Measurements from ENCODE around the gene FAM131A. TPM values are rescaled to one million over a fixed set of nuclear protein-coding genes. Genes with fewer than 3 reads are reported as not detected.
A peak's percentile ranks its signal among the peaks of the same experiment; 100 is the strongest.

FAM131A gene
- polyA plus RNA-seq (2013, experiment 1 of 2) = 11.5 TPM
- polyA plus RNA-seq (2013, experiment 2 of 2) = 12.2 TPM

- Histone ChIP-seq H3K9ac (ENCODE audit: low read depth, low read length) (peak within 1 kb of the TSS; percentile 80), H3K27ac (ENCODE audit: low read depth, low read length) (peak within 1 kb of the TSS; percentile 97; the same call in 1 of the 2 replicates), H3K9me3 (ENCODE audit: insufficient read depth, low read depth, low read length) (no peaks in the 10 kb centered on the region), H3K4me1 (ENCODE audit: insufficient read depth, low read length) (peaks cover 16% of the 10 kb centered on the region; the same call in 1 of the 2 replicates), H3K4me3 (ENCODE audit: low read length) (peak within 1 kb of the TSS; percentile 83), H3K27me3 (ENCODE audit: insufficient read depth, low read length) (no peaks in the 10 kb centered on the region), H3K36me3 (ENCODE audit: insufficient read depth, low read length) (peaks cover 36% of the 10 kb centered on the region)
- WGBS = 90% methylated on average over 6 of the region's 6 CpGs
These were observed at the start of gene FAM131A for GRCh38 chr3:184337399-184337714. TSS of gene FAM131A (plus strand) at chr3:184337600. CDS start at chr3:184337631, 31 bp downstream.

DNA sequence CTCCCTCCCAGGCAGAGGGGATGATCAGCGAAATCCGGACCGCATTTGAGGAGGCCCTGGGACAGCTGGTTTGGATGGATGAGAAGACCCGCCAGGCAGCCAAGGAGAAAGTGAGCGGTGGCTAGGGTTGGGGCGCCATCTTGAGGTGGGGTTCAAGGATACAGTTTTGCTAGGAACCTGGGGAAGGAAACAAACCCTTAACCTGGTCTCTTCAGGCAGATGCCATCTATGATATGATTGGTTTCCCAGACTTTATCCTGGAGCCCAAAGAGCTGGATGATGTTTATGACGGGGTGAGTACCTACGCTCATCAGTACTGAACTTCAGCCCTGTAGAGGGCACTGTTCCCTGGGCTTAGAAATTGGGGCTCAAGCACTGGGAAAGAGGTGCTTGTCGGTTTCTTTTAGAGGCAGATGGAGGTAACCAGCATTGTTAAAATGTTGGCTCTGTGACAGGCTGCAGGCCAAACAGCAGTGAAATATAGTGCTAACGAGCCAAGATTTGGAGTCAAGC, 47.9 kb upstream of the FAM131A start:
- no peaks in the 10 kb centered on the region for H3K9me3 ChIP-seq (ENCODE audit: insufficient read depth, low read depth, low read length)
- H3K4me3 ChIP-seq (ENCODE audit: low read length) = no peak overlapping the region
- no peaks in the 10 kb centered on the region for H3K36me3 ChIP-seq (ENCODE audit: insufficient read depth, low read length)
- H3K9ac ChIP-seq (ENCODE audit: low read depth, low read length) = no peak overlapping the region
- WGBS = 31% methylated on average over 10 of the region's 10 CpGs
- H3K27me3 ChIP-seq (ENCODE audit: insufficient read depth, low read length) = no peaks in the 10 kb centered on the region
- H3K4me1 ChIP-seq (ENCODE audit: insufficient read depth, low read length) = no peaks in the 10 kb centered on the region
- no peak overlapping the region for H3K27ac ChIP-seq (ENCODE audit: low read depth, low read length)

DNA sequence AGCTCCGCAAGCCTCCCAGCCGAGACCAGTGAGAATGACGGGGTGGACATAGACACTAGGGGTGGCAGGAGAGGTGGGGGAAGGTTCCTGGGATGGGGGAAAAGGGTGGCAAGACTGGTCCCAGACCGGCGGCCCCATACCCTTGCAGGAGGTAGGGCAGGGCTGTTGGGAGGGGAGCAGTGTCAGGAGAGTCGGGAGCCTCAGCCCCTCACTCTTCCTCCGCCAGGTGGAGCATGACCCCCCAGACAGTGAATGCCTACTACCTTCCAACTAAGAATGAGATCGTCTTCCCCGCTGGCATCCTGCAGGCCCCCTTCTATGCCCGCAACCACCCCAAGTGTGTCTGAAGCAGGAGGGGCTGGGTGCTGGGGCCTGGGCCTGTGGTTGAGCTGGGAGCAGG, 47.1 kb upstream of the FAM131A start:
- H3K36me3 ChIP-seq (ENCODE audit: insufficient read depth, low read length) = no peaks in the 10 kb centered on the region
- 90% methylated on average over 10 of the region's 10 CpGs for WGBS
- no peak overlapping the region for H3K4me3 ChIP-seq (ENCODE audit: low read length)
- no peaks in the 10 kb centered on the region for H3K9me3 ChIP-seq (ENCODE audit: insufficient read depth, low read depth, low read length)
- H3K27me3 ChIP-seq (ENCODE audit: insufficient read depth, low read length) = no peaks in the 10 kb centered on the region
- H3K9ac ChIP-seq (ENCODE audit: low read depth, low read length) = no peak overlapping the region
- H3K27ac ChIP-seq (ENCODE audit: low read depth, low read length) = no peak overlapping the region
- H3K4me1 ChIP-seq (ENCODE audit: insufficient read depth, low read length) = no peaks in the 10 kb centered on the region

DNA sequence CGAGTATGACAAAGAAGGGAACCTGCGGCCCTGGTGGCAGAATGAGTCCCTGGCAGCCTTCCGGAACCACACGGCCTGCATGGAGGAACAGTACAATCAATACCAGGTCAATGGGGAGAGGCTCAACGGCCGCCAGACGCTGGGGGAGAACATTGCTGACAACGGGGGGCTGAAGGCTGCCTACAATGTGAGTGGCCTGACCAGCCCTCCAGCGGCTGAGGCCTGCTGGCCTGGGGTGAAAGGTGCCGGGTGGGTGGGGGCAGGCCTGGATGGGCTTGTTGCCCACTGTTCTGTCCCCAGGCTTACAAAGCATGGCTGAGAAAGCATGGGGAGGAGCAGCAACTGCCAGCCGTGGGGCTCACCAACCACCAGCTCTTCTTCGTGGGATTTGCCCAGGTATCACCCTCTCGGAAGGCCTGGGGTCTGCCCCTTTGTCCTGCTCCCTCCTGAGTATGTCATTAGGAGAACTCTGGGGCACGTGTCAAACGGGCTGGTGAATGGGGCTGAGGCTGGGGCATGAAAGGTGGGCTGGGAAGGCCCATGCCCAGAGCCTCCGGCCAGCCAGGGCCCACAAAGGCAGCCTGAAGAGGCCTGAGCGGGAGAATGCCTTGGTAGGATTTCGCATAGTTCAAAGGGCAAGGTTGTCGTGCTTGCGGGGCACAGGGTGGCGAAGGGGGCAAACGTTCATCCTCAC, 46.2 kb upstream of the FAM131A start:
- Histone ChIP-seq H3K9me3 (ENCODE audit: insufficient read depth, low read depth, low read length) (no peaks in the 10 kb centered on the region), H3K4me1 (ENCODE audit: insufficient read depth, low read length) (no peaks in the 10 kb centered on the region), H3K36me3 (ENCODE audit: insufficient read depth, low read length) (no peaks in the 10 kb centered on the region), H3K27me3 (ENCODE audit: insufficient read depth, low read length) (no peaks in the 10 kb centered on the region), H3K9ac (ENCODE audit: low read depth, low read length) (no peak overlapping the region), H3K4me3 (ENCODE audit: low read length) (no peak overlapping the region), H3K27ac (ENCODE audit: low read depth, low read length) (no peak overlapping the region)
- WGBS = 92% methylated on average over 22 of the region's 22 CpGs

- H3K27me3 ChIP-seq (ENCODE audit: insufficient read depth, low read length) = no peaks in the 10 kb centered on the region
- H3K36me3 ChIP-seq (ENCODE audit: insufficient read depth, low read length) = no peaks in the 10 kb centered on the region
- H3K9ac ChIP-seq (ENCODE audit: low read depth, low read length) = no peak overlapping the region
- no peak overlapping the region for H3K27ac ChIP-seq (ENCODE audit: low read depth, low read length)
- no peaks in the 10 kb centered on the region for H3K4me1 ChIP-seq (ENCODE audit: insufficient read depth, low read length)
- WGBS = 93% methylated on average over 21 of the region's 21 CpGs
- H3K9me3 ChIP-seq (ENCODE audit: insufficient read depth, low read depth, low read length) = no peaks in the 10 kb centered on the region
- H3K4me3 ChIP-seq (ENCODE audit: low read length) = no peak overlapping the region
These were observed 45.5 kb upstream of the FAM131A start for GRCh38 chr3:184291738-184292445.

GRCh38 chr3:184295771-184296170, 41.6 kb upstream of the FAM131A start:
- no peak overlapping the region for H3K4me3 ChIP-seq (ENCODE audit: low read length)
- no peaks in the 10 kb centered on the region for H3K9me3 ChIP-seq (ENCODE audit: insufficient read depth, low read depth, low read length)
- H3K4me1 ChIP-seq (ENCODE audit: insufficient read depth, low read length) = no peaks in the 10 kb centered on the region
- H3K27me3 ChIP-seq (ENCODE audit: insufficient read depth, low read length) = no peaks in the 10 kb centered on the region
- no peak overlapping the region for H3K9ac ChIP-seq (ENCODE audit: low read depth, low read length)
- 74% methylated on average over 3 of the region's 3 CpGs for WGBS
- H3K27ac ChIP-seq (ENCODE audit: low read depth, low read length) = no peak overlapping the region
- peaks cover 8% of the 10 kb centered on the region for H3K36me3 ChIP-seq (ENCODE audit: insufficient read depth, low read length)

DNA sequence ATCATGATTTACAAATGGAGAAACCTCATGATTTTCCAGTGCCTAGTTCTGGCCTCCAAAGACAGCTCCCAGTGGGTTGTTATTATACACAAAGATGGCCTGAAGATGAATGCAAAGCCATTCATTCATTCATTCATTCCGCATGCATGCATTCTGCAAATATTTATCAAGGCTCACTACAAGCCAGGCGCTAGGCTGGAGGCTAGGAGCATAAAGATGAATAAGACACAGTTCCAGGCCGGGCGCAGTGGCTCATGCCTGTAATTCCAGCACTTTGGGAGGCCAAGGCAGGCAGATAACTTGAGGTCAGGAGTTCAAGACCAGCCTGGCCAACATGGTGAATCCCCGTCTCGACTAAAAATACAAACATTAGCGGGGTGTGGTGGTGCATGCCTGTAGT, 40.8 kb upstream of the FAM131A start:
- H3K27me3 ChIP-seq (ENCODE audit: insufficient read depth, low read length) = no peaks in the 10 kb centered on the region
- 93% methylated on average over 6 of the region's 7 CpGs for WGBS
- H3K27ac ChIP-seq (ENCODE audit: low read depth, low read length) = no peak overlapping the region
- no peak overlapping the region for H3K9ac ChIP-seq (ENCODE audit: low read depth, low read length)
- H3K4me1 ChIP-seq (ENCODE audit: insufficient read depth, low read length) = no peaks in the 10 kb centered on the region
- H3K9me3 ChIP-seq (ENCODE audit: insufficient read depth, low read depth, low read length) = no peaks in the 10 kb centered on the region
- H3K36me3 ChIP-seq (ENCODE audit: insufficient read depth, low read length) = peaks cover 15% of the 10 kb centered on the region
- H3K4me3 ChIP-seq (ENCODE audit: low read length) = no peak overlapping the region

DNA sequence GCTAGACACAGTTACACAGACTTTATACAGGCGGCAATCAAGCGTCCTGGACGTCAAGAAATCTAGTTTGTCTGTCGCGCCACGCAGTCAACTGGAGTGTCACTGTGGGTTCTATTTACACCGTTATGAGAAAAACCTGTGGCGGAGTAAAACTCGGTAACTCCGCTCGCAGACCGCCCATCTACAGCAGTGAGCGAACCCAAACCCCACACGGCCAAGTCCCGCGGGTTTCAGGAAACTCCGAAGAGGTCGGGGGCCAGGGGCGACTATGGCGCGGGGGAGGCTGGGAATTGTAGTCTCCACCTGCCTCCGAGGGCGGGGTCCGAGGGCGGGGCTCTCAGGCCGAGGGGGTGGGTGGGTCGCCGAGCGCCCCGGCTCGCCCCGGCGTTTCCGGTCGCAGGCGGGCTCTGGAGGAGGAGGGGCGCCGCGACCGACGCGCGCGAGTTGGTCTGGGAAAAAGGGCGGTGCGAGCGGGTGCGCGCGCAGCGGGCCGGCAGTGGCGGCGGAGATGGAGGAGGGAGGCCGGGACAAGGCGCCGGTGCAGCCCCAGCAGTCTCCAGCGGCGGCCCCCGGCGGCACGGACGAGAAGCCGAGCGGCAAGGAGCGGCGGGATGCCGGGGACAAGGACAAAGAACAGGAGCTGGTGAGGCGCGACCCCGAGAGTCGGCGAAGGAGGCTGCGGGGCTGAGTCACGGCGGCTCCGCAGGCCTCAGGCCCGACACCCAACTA, 38.5 kb upstream of the FAM131A start, which contains the start of gene PSMD2:
Gene PSMD2 (plus strand): TSS at position 483 of the 729 bp plus-strand sequence. CDS start 26 bp downstream, at position 509.
- WGBS = under 1% methylated on average over 78 of the region's 78 CpGs
- H3K9ac ChIP-seq (ENCODE audit: low read depth, low read length) = peak within 1 kb of the TSS; percentile 83
- no peaks in the 10 kb centered on the region for H3K4me1 ChIP-seq (ENCODE audit: insufficient read depth, low read length)

DNA sequence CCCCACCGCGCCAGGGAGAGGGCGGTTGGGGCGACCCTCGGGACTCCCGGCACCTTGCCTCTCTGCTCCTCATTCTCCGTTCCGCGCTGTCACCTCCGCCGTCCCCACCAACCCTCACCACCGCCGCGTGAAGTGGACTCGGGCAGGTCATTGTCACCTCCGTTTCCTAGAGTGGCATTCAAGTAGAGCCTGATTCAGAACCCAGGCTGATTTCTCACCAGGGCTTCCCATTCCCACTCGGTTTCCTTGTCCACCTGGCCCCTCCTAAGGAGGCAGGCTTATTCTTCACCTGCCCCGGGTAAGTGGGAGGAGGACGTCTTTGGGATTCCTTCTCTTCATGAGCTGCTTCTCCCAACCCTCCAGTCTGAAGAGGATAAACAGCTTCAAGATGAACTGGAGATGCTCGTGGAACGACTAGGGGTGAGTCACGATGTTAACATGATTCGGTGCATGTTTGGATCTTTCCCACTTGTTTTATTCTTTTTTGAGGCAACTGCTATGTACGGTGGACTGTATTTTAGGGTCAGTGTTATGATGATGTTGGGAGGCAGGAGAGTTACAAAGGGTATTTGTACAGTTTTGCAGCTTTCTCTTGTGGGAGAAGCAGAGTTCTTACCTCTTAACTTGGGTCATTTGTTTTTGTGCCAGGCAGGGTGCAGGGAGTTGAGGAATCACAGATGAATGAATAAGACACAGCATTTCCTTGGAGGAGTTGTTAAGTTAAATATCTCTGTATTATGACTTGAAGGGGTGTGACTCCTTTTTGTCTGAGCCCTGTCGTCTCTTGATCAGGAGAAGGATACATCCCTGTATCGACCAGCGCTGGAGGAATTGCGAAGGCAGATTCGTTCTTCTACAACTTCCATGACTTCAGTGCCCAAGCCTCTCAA, 37.7 kb upstream of the FAM131A start:
- no peaks in the 10 kb centered on the region for H3K4me1 ChIP-seq (ENCODE audit: insufficient read depth, low read length)
- H3K27ac ChIP-seq (ENCODE audit: low read depth, low read length) = peak overlapping the region; percentile 34
- H3K9ac ChIP-seq (ENCODE audit: low read depth, low read length) = peak overlapping the region; percentile 76
- H3K36me3 ChIP-seq (ENCODE audit: insufficient read depth, low read length) = peaks cover 47% of the 10 kb centered on the region
- WGBS = 17% methylated on average over 28 of the region's 29 CpGs
- no peaks in the 10 kb centered on the region for H3K27me3 ChIP-seq (ENCODE audit: insufficient read depth, low read length)
- H3K4me3 ChIP-seq (ENCODE audit: low read length) = peak overlapping the region; percentile 78
- no peaks in the 10 kb centered on the region for H3K9me3 ChIP-seq (ENCODE audit: insufficient read depth, low read depth, low read length)

More for the DNA sequence above, 38.5 kb upstream of the FAM131A start, which contains the start of gene PSMD2:
- H3K27me3 ChIP-seq (ENCODE audit: insufficient read depth, low read length) = no peaks in the 10 kb centered on the region
- peak within 1 kb of the TSS; percentile 78 for H3K4me3 ChIP-seq (ENCODE audit: low read length)
- peaks cover 38% of the 10 kb centered on the region for H3K36me3 ChIP-seq (ENCODE audit: insufficient read depth, low read length)
- no peaks in the 10 kb centered on the region for H3K9me3 ChIP-seq (ENCODE audit: insufficient read depth, low read depth, low read length)
- H3K27ac ChIP-seq (ENCODE audit: low read depth, low read length) = peak within 1 kb of the TSS; percentile 84

- H3K9ac ChIP-seq (ENCODE audit: low read depth, low read length) = peak overlapping the region; percentile 76; the same call in 1 of the 2 replicates
- peaks cover 51% of the 10 kb centered on the region for H3K36me3 ChIP-seq (ENCODE audit: insufficient read depth, low read length)
- WGBS = 92% methylated on average over 3 of the region's 3 CpGs
- no peaks in the 10 kb centered on the region for H3K9me3 ChIP-seq (ENCODE audit: insufficient read depth, low read depth, low read length)
- H3K4me3 ChIP-seq (ENCODE audit: low read length) = peak overlapping the region; percentile 78
- H3K27me3 ChIP-seq (ENCODE audit: insufficient read depth, low read length) = no peaks in the 10 kb centered on the region
- H3K27ac ChIP-seq (ENCODE audit: low read depth, low read length) = no peak overlapping the region
- H3K4me1 ChIP-seq (ENCODE audit: insufficient read depth, low read length) = no peaks in the 10 kb centered on the region
These were observed 37.1 kb upstream of the FAM131A start for GRCh38 chr3:184300378-184300720.

Data from HUES64 (cell line).